HPDE6-E6E7 (cell line): ENCODE measurements around the gene CSNK2A3.
"Not testable (repeated sequence)": the region's sequence is repeated elsewhere in the genome, so short reads cannot be mapped to it uniquely, and the experiment has no call there.

Experiments
- DNase-seq: peaks from one replicate; pipeline ENCODE4 v3.0.0; 2011; ENCODE audit warnings: missing footprints; ENCODE audit errors: extremely low spot score

CSNK2A3 gene

DNA sequence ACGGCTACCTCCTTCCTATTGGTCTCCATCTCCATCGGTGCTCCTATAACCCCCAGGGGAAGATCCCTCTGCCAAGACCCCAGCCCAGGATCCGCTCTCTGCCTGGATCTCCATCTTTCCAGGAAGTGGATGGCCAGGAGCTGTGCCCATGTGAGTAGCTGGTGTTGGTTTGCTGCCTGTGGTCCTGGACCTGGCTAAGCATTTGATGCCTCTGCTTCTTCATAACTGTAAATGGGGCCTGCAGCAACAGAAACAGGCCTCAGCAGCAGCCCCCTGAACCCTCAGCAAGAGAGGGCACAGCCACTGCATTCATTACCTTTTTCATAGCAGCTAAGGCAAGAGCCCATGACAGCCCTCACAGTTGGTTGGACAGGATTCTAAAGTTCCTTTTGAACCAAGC, 26.6 kb upstream of the CSNK2A3 start:
- no peak for DNase-seq

DNA sequence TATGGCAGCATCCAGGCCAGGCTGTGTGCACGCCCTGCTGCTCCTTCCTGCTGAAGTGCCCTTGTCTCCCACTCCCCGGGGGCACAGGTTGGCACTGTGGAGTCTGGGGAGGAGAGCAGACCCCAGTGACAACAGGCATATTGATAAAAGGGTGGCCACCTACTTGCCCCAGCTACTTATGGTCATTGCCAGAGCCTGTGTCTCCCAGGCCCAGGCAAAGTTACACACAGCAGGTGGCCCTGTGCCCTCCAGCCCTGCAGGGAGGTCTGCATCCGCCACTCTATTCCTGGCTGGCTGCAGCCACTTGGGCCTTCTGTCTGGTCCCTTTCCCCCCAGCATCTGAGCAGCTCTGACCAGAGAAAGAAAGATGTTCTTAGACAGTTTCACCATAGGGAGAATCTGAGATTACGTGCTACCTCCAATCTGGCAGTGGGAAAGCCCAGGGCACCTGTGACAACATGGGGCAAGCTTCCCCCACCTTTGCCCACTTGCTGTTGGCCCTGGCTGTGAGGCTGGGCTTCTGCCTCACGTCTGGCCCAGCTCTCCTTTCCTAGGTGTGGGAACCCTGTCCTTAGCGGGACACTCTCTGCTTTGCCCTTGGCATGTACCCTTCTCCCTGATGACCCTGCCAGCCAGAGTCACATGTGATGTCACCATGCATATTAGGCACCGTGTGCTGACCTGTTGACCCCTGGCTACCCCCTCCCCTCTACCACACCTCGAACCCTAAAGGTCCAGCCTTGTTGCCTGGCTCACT, 25.3 kb upstream of the CSNK2A3 start:
- no peak for DNase-seq

DNA sequence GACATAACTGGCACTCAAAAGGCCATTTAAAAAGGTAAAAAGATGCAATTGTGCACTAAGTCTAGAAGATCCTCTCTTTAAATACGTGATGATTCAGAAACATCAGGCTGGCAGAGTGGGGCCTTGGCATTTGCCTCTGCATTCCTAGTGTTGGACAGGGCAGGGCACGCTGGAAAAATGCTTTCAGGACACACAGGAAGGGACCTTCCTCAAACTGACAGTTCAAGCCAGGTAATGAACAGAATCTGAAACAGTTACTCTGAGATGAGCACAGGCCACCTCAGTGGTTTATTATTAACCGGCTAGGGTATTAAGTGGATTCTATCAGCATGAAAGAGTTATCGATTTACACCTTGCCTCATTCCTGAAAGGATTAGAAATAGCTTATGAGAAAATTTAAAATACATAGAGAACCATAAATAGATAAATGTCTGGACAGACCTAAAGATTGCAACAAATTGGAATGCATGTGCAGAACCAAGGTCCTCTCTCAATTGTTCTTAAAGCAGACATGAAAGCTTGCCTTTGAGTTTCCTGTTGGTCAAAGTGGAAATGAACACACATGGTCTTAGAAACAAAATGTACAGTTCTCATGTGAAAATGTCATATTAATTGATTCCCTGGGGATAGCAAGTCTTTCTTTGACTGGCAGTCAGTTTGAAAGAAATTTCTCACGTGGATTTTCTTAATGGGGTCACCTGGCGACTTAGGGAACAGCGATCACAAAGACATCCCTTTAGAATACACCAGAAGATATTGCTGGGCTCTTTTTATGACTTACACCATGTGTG, 21.5 kb upstream of the CSNK2A3 start:
- no peak for DNase-seq

DNA sequence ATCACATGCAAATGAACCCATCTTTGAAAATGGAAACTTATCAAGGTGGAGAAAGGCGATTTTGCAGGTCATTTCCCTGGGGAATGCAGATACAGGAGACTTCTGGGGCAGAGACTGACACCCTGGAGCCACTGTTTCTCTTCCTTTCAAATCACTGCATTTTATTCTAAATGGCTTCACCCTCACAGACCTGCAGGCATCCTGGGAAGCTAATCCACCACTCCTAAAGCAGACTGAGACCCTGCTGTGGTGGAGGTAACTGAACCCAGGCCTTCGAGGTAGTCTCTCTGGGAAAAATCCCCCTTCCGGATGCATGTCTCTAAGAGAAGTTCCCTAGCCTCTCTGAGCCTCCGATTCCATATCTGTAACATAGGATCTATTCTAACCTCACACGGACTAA, 20.9 kb upstream of the CSNK2A3 start:
- no peak for DNase-seq

DNA sequence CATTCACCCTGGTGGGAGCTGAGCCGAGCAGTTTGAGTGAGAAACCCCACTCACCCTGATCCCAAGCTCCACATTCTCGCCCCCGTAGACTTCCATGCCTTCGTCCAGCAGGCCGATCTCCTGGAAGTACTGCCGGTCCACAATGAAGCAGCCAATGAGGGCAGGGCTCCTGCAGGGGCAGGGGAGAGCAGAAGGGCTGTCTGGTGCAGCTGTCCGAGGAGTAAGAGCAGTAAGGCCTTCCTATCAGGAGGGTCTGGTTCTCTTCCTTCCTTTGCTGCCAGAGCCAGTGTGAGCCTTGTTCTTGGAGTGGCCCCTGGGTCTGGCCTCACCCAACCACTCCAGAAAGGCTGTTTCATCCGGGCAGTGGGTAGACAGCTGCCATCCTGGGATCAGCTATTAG, 19.4 kb upstream of the CSNK2A3 start:
- DNase-seq, result no peak

DNA sequence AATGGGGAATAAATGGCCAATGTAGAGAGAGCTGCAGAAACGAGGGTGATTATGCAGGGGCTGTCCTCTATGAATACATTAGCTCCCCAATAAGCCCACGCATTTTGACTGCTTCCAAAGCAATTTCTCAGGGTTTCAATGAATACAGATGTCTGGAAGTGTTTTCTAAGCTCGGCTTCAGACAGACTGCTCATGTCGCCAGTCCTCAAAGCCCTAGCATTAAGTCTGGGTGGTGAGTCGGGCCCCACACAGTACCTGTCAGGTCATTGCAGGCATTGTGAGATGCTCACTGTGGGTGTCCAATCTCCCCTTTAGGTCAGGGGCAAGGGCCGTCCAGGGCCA, 17.9 kb upstream of the CSNK2A3 start:
- DNase-seq, result no peak

DNA sequence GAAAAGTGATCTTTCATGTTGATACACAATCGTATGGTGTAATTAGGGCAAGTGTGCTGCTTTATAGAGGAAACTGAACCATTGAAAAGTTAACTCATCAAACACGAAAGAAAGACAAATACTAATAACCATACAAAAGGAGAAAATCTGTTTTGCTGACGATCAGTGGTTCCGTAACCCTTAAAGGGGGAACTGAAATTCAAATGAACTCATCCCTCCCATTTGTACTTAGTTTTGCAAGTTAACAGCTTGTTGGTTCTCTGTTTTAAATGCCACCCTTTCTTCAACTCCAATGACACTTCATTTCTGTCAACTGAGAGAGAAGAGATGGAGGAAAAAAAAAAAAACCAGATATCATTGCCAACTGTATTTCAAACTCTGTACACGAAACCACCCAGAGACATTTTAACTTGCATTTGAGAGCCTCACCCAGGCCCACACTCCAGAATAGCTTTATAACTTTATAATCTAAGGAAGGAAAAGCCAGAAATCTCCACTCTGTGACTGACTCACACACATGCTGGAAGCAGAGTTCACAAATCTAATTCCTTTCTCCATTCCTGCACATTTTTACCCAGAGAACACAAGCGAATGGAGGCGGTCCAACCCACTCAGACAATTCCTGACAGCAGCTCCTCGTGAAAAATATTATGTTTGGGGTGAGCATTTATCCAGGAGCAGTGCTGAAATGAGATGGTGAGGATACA, 17.4 kb upstream of the CSNK2A3 start:
- DNase-seq, result no peak

DNA sequence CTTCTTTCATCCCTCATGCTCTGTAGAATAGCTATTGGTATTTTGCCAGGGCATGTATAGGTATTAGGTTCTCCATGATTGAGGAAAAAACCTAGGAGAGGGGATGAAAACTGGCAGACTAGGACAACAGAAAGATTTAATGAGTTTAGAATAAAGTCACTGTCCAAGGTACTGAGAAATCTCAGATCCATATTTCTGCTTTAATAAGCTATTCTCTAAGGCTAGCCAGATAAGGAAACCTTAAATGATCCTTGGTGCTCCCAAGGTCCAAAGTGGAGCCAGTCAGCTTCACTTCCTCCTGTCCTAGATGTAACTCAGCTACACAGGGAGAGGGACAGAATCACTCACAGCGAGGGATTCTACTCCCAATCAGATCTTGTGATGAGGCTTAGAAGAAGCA, 13.7 kb upstream of the CSNK2A3 start:
- no peak for DNase-seq

DNA sequence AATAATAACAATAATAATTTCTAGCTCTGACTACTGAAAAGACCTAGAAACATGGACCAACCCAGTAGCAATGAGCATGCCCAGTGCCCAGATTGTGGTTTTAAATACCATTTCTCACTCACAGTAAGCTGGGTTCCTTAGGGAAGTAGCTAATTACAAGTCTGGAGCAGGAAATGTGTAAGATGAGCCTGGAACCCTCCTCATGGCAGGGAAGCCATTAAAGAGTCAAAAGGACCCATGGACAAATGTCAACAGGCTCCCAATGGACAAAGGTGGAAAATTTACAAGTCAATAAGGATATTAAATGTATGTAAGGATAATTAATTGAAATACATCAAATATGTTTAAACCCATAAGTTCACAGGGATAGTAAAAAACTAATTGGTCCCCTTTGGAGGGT, 10.6 kb upstream of the CSNK2A3 start:
- no peak for DNase-seq

DNA sequence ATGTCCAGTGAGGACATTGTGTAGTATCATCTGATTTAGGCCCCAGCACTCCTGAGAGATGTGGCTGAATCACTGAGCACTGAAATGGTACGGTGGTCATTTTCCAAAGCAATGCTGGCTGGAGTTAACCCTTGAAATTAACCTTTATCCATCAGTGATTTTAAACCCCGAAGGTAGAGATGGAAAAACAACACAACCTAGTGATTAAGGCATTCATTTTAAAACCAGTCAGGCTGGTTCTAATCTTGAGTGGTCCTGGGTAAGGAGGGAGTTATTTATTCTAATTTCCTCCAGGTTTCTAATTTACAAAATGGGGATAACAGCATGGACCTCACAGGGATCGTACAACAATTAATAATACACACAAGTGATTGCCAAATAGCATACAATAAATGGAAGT, 6.6 kb upstream of the CSNK2A3 start:
- no peak for DNase-seq

DNA sequence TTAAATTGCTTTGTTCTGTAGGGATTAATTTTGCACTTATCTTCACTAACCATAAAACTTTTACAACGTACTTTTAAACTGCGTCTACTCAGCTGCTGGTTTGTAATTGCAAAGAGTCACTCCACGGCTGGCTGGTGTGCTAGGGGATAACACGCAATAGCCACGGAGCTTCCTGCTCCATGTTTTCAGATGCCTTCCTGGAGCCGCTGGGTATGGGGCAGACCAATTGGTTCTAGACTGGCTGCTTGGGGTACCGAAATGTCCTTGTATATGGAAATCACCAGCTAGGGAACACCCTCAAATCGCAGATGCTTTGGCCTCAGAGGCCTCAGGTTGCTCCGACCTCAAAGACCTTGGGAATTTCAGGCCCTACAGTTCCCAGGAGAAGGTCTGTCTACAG, 3.8 kb upstream of the CSNK2A3 start:
- no peak for DNase-seq

DNA sequence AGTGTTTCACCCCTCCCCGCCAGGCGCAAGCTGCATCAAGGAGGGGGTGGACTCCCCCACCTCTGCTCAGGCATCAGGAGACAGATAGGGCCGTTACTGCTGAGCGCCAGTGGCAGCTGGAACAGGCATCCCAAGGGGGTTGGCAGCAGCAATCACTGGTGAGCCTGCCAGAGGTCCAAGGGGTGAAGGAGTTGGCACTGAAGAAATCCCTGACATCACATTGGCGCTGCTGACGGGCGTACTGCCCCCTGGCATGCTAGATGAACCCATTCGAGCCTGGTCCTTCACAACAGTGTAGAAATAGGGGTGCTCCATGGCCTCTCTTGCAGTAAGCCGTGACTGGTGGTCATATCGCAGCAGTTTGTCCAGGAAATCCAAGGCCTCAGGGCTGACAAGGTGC, 1.2 kb downstream of the CSNK2A3 start:
- DNase-seq, result not testable (repeated sequence)

DNA sequence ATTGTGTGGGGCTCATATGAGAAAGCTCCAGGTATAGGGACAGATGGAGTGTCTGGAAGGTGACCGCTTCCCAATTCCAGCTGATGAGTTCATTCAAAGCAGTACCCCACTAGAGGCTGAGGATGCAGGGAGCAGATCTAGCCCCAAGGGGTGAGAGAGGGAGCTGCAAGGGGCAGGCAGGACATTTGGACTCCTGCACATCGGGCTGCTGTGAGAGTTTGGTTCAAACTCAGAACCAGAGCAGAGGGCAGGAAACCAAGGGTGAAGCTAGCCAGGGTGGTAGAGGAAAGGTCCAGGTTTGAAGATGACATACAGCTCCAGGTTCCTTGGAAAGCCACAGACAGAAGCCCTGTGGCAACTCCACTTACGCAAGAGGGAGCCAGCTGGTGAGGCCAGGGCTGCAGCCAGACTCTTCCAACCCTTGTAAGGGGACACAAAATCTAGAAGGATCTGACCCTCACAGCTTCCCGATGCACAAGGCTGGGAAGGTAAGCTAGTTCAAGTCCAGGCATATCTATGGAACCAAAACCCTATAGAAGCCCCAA, 1.9 kb downstream of the CSNK2A3 start:
- DNase-seq, result no peak

DNA sequence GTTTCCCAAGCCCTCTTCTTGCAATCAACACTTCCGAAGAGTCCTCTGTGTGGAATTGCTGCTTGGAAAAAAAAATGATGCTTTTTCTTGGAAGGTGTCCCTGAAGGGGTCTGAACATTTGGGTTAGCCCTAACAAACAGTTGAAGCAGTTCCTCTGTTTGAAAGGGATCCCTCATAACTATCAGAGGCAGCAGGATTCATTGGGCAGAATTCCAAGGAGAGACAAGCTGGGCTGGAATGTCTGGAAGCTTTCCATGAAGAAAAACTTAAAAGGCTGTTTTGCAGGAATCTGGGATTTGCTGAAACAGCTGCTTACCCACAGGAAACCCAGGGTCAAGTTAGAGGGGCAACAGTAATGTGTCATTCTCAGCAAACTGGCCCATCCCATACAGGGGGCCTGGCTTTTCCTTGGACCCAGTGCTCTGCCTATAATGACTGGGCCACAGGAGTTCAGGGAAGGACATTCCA, 3.1 kb downstream of the CSNK2A3 start:
- DNase-seq, result no peak

DNA sequence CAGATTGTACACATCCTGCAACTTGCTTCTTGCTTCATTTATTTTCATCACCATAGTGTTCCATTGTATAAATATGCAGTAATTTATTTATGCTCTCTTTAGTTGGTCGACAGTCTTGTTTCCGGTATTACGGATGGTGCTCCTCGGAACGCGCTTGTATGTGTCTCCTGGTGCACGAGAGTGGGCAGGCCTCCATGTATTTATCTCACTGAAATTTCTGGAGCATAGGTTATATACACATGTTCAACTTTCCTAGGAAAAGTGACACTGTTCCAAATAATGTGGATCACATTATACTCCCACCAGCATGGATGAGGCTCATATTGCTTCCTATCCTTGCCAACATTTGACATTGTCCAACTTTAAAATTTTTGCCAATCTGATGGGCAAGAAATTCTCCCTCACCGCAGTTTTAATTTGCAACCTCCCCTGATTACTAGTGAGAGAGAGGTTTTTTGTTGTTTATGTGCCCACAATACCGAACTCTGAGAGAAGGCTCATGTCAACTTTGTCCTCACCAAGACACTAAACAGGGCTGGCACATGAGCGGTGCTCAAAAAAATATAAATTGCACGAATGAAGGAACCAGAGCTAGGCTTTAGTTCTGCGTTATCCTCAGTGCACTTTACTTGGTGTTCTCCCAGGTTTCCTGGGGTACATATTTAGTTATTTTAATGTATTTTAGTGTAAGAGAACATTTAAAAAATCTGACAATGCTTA, 3.8 kb downstream of the CSNK2A3 start:
- DNase-seq, result no peak

DNA sequence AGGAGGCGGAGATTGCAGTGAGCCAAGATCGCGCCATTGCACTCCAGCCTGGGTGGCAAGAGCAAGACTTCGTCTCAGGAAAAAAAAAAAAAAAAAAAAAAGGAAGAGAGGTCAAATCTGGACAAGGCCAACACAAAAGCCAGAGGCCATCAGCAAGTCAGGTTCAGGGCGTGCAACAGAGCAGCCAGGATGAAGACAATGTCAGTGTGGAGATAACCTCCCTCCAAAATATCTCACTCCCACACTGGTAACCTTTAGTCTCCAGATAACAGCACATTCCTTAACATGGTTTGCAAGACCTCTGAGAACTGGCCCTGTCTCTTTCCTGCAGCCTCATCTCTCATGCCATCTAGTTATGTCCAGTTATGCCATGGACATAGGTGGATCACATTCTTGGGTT, 4.7 kb downstream of the CSNK2A3 start:
- no peak for DNase-seq

DNA sequence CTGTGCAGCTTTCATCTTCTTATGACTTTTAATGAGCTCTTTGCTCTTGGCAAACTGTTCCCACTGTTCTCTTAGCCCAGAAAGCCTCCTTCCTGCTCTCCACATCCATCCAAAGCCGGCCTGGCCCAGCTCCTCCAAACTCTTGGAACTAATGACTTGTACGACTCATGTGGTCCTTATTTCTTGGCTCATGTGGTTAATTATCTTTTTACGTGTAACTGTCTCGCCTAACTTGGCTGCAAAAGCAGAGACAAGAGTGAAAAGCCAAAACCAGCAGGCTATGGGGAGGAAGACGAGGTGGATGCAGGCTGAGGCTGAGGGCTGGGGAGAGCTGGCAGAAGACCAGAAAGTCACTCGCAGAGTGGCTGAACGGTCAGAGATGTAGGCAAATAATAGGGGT, 5.5 kb downstream of the CSNK2A3 start:
- no peak for DNase-seq

DNA sequence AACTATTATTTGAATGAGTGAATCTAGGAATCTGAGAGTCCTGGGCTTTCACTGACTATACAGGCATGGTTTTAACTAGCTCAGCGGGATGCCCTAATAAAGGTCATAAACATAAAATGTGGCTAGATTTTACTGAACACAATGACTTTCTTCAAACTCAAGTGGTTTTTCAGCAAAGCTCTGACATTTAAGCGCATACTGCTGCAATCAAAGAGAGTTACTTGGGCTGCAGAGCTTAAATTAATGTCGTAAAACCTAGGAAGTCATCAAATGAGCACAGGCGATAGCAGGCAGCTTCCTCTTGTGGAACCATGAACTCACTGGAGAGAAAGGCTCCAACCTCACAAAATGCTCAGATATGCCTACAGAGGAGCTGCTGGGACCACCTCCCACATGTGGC, 6.7 kb downstream of the CSNK2A3 start:
- no peak for DNase-seq

DNA sequence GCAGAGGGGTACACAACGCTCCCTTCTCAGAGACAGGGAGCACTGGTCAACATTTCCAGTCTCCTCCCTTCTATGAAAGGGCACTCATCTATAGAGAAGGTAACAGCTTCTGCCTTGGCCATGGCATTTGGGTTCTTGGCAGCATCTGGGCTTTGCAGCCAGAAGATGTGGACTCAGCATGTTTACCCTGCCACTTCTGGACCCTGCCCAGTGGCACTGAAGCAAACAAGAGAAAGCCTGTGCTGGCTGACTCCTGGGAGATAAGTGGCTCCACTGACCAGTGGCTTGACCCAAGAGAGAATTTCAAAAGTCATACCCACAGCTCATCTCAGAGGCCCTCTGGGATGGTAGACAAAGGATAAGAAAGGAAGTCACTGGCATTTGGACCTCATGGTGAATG, 8.0 kb downstream of the CSNK2A3 start:
- no peak for DNase-seq

DNA sequence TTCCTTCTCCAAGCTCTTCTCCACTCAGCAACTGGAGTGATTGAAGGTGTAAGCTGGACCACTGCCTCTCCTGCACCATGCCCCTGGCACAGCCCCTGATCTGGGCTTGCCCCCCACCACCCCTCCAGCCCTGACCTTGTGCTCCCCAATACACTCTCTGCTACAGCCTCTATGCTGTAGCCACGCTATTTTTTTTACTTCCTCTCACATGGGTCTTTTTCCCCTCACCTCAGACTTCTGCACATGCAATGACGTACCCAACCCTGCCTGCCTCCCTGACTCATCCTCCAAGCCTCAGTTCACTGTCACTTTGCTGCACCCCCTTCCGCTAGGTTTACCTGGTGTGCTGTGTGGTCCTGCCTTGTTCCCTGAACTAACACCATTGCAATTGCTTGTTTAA, 9.0 kb downstream of the CSNK2A3 start:
- DNase-seq, result no peak

DNA sequence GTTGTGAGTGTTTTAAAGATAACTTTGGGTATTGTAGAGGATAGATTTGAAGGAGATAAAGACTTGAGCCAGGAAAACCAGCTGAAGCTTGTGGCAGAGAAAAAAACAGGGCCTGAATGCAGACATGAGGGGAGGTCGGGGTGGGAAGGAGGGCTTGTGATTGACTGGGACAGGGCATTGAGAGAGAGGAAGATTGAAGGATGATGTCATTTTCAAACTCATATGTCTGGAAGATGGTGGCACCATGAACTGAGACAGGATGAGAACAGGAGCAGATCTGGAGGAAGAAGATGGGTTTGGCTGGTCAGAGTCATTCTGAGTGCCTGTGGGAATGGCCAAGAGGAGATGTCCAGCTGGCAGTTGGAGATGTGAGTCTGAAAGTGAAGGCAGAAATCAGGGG, 14.7 kb downstream of the CSNK2A3 start:
- DNase-seq, result no peak

DNA sequence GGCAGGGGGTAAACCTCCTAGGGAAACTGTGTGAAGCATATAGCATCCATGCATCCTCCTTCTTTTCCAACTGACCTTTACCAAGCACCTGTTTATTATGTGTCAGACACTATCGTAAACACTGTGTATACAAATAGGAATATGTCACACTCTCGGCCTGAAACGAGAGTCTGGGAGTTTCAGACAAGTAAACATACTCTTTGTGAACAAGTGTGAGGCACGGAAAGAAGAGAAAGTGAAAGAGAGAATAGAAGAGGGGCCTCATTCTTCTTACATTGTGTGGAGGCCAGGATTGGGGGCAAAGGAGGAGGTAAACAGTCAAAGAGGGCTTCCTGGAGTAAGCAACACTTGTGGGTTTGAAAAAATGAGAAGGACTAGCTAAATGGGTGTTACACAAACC, 16.4 kb downstream of the CSNK2A3 start:
- no peak for DNase-seq
